Measurements from ENCODE around the gene CERT1.

The CERT1 gene

GRCh38 chr5:75362474-75362975 lies 148.9 kb downstream of the CERT1 start:
- no peaks in the 10 kb centered on the region for H3K9me3 Mint-ChIP-seq
- H3K27me3 Mint-ChIP-seq, result no peaks in the 10 kb centered on the region
- peaks cover 61% of the 10 kb centered on the region for H3K36me3 Mint-ChIP-seq (ENCODE audit: low read depth)
- no peak overlapping the region for H3K27ac Mint-ChIP-seq
- H3K4me3 Mint-ChIP-seq, result no peak overlapping the region
- intact Hi-C loops (cut with micrococcal nuclease), result no loop called here
- no peaks in the 10 kb centered on the region for H3K4me1 Mint-ChIP-seq (ENCODE audit: low read depth)

- Mint-ChIP-seq H3K9me3 (no peaks in the 10 kb centered on the region), H3K27ac (no peak overlapping the region), H3K36me3 (ENCODE audit: low read depth) (peaks cover 73% of the 10 kb centered on the region), H3K4me1 (ENCODE audit: low read depth) (no peaks in the 10 kb centered on the region), H3K4me3 (no peak overlapping the region), H3K27me3 (no peaks in the 10 kb centered on the region)
- intact Hi-C loops (cut with micrococcal nuclease), result no loop called here
Measured at GRCh38 chr5:75361310-75361709, 150.1 kb downstream of the CERT1 start.

DNA sequence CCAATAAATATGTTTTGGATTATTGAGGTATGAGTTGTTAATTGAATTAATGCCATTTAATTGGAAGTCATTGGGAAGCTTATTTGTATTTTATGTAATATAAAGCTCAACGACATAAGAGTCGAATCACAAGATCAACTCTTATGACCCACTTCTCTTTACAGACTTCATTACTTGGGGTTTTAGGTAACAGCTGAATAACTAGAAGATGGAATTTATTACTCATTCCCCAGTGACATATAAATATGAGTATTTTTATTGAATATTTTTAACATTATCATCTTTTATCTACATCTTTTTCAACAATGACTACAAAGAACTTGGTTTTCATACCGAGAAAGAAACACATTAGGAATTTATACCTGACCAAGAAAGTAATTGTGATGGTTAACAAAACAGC lies 153.3 kb downstream of the CERT1 start:
- H3K27ac Mint-ChIP-seq, result no peak overlapping the region
- intact Hi-C loops (cut with micrococcal nuclease), result no loop called here
- H3K4me3 Mint-ChIP-seq, result no peak overlapping the region
- H3K4me1 Mint-ChIP-seq (ENCODE audit: low read depth), result no peaks in the 10 kb centered on the region
- peaks cover 92% of the 10 kb centered on the region for H3K36me3 Mint-ChIP-seq (ENCODE audit: low read depth)
- H3K9me3 Mint-ChIP-seq, result no peaks in the 10 kb centered on the region
- no peaks in the 10 kb centered on the region for H3K27me3 Mint-ChIP-seq

DNA sequence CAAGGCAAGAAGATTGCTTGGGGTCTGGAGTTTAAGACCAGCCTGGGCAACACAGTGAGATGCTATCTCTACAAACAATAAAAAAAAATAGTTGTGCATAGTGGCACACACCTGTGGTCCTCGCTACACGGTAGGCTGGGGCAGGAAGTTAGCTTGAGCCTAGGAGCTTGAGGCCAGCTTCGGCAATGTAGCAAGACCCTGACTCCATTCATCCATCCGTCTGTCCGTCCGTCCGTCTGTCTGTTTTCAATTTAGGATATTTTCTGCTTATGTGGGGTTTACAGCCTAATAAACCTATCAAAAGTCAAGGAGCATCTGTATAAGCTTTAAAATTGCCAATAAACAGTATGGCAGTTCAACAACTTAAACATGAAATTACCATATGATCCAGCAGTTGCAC lies 154.7 kb downstream of the CERT1 start:
- Mint-ChIP-seq H3K27me3 (no peaks in the 10 kb centered on the region), H3K27ac (no peak overlapping the region), H3K4me1 (ENCODE audit: low read depth) (no peaks in the 10 kb centered on the region), H3K36me3 (ENCODE audit: low read depth) (peaks cover 89% of the 10 kb centered on the region), H3K9me3 (no peaks in the 10 kb centered on the region), H3K4me3 (no peak overlapping the region)
- intact Hi-C loops (cut with micrococcal nuclease), result no loop called here

DNA sequence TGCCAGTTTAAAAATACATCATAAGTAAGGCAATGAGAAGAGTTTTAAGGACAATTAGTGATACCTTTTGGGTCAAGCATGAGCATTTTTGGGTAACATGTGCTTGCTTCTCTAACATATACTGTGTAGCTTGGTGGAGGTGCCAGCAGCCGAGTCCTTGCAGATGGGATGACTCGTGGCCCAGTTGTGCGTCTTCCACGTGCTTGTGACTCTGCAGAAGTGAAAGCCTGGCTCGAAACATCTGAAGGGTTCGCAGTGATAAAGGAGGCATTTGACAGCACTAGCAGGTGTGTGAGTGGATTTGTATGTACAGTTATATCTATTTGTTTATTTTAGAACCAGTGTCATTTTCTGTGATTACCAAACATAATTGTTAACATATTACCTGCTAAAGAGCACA lies 156.2 kb downstream of the CERT1 start:
- no peaks in the 10 kb centered on the region for H3K27me3 Mint-ChIP-seq
- H3K27ac Mint-ChIP-seq, result no peak overlapping the region
- no peaks in the 10 kb centered on the region for H3K9me3 Mint-ChIP-seq
- intact Hi-C loops (cut with micrococcal nuclease), result no loop called here
- no peak overlapping the region for H3K4me3 Mint-ChIP-seq
- peaks cover 92% of the 10 kb centered on the region for H3K36me3 Mint-ChIP-seq (ENCODE audit: low read depth)
- no peaks in the 10 kb centered on the region for H3K4me1 Mint-ChIP-seq (ENCODE audit: low read depth)

DNA sequence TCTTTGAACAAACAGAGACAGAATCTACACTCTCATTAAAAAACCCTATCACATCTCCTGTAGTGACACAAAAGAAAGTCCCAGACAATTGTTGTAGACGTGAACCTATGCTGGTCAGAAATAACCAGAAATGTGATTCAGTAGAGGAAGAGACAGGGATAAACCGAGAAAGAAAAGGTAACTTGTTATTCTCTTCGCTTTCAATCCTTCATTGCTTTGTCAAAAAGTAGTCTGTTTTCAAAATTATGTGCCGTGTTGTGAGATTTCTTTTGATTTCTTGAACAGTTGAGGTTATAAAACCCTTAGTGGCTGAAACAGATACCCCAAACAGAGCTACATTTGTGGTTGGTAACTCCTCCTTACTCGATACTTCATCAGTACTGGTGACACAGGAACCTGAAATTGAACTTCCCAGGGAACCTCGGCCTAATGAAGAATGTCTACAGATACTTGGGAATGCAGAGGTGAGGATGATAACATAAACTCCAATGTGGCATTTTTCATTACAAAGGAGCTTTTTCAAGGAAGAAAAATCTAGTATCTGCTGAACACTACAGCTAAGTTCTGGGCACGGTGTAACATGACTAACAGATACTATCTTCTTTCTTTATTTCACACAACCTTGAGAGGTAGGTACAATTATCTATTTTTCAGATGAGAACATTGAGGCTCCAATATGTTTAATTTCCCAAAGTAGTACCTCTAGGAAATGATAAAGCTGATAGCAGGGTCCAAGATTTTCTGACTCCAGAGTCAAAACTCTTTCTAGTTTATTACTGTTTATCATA lies 160.1 kb downstream of the CERT1 start:
- no peak overlapping the region for H3K4me3 Mint-ChIP-seq
- peaks cover 86% of the 10 kb centered on the region for H3K36me3 Mint-ChIP-seq (ENCODE audit: low read depth)
- no peaks in the 10 kb centered on the region for H3K27me3 Mint-ChIP-seq
- H3K27ac Mint-ChIP-seq, result no peak overlapping the region
- intact Hi-C loops (cut with micrococcal nuclease), result no loop called here
- H3K4me1 Mint-ChIP-seq (ENCODE audit: low read depth), result no peaks in the 10 kb centered on the region
- H3K9me3 Mint-ChIP-seq, result no peaks in the 10 kb centered on the region

DNA sequence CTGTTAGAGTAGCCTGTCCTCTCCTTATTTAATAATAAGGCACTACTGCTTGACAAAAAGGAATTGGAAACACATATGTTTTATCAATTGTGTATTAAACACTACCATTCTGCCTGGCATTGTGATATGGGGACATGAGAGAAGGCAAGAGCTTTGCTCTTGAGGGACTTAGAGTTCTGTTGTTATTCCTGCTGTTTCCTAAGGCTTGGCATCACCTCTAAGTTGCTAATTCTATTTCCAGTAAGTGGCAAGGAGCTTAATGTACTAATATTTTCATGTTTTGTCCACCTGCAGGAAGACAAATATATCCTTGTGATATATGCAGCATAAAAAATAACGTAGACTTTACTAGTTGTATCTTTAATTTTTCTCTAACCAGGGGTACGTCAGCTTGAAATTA lies 161.8 kb downstream of the CERT1 start:
- intact Hi-C loops (cut with micrococcal nuclease), result loop anchor here (5.0 to 10.0 kb wide), 4 partner anchors 33 to 585 kb away; partner anchors contain the start of genes GFM2 and NSA2
- H3K9me3 Mint-ChIP-seq, result no peaks in the 10 kb centered on the region
- peaks cover 87% of the 10 kb centered on the region for H3K36me3 Mint-ChIP-seq (ENCODE audit: low read depth)
- H3K4me1 Mint-ChIP-seq (ENCODE audit: low read depth), result no peaks in the 10 kb centered on the region
- H3K27me3 Mint-ChIP-seq, result no peaks in the 10 kb centered on the region
- H3K27ac Mint-ChIP-seq, result no peak overlapping the region
- no peak overlapping the region for H3K4me3 Mint-ChIP-seq

DNA sequence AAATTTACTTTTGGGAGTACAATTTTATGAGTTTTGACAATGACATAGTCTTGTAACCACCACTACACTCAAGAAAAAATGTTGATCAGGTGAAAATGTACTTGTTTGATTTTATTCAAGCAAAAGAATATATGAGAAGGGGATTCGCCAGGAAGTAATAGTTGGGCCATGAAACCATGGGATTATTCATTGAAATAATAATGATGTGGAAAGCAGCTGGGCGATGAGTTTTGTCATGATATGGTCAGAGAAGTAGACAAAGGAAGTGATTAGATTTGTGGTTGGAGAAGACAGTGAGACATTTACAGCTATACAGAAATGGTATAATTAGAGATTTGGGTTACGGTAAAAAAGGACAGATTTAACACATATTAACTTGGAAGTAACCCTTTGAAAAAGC lies 163.2 kb downstream of the CERT1 start:
- H3K36me3 Mint-ChIP-seq (ENCODE audit: low read depth), result peaks cover 91% of the 10 kb centered on the region
- H3K4me1 Mint-ChIP-seq (ENCODE audit: low read depth), result no peaks in the 10 kb centered on the region
- no peak overlapping the region for H3K27ac Mint-ChIP-seq
- H3K9me3 Mint-ChIP-seq, result no peaks in the 10 kb centered on the region
- intact Hi-C loops (cut with micrococcal nuclease), result loop anchor here (5.0 to 10.0 kb wide), 4 partner anchors 34 to 583 kb away; partner anchors contain the start of genes GFM2 and NSA2
- H3K4me3 Mint-ChIP-seq, result no peak overlapping the region
- H3K27me3 Mint-ChIP-seq, result no peaks in the 10 kb centered on the region

- H3K4me1 Mint-ChIP-seq (ENCODE audit: low read depth), result peaks cover 36% of the 10 kb centered on the region
- H3K4me3 Mint-ChIP-seq, result no peak overlapping the region
- H3K36me3 Mint-ChIP-seq (ENCODE audit: low read depth), result peaks cover 66% of the 10 kb centered on the region
- no peaks in the 10 kb centered on the region for H3K9me3 Mint-ChIP-seq
- no peaks in the 10 kb centered on the region for H3K27me3 Mint-ChIP-seq
- no peak overlapping the region for H3K27ac Mint-ChIP-seq
- intact Hi-C loops (cut with micrococcal nuclease), result loop anchor here (10.0 kb wide), 3 partner anchors 232 to 578 kb away; partner anchors contain the start of genes GFM2 and NSA2
Measured at GRCh38 chr5:75342836-75343235, 168.6 kb downstream of the CERT1 start.

- Mint-ChIP-seq H3K36me3 (ENCODE audit: low read depth) (peaks cover 57% of the 10 kb centered on the region), H3K27ac (no peak overlapping the region), H3K4me3 (no peak overlapping the region), H3K9me3 (no peaks in the 10 kb centered on the region), H3K4me1 (ENCODE audit: low read depth) (peaks cover 40% of the 10 kb centered on the region), H3K27me3 (no peaks in the 10 kb centered on the region)
- intact Hi-C loops (cut with micrococcal nuclease), result loop anchor here (10.0 kb wide), 3 partner anchors 233 to 577 kb away; partner anchors contain the start of genes GFM2 and NSA2
Measured at GRCh38 chr5:75341934-75342333, 169.5 kb downstream of the CERT1 start.

DNA sequence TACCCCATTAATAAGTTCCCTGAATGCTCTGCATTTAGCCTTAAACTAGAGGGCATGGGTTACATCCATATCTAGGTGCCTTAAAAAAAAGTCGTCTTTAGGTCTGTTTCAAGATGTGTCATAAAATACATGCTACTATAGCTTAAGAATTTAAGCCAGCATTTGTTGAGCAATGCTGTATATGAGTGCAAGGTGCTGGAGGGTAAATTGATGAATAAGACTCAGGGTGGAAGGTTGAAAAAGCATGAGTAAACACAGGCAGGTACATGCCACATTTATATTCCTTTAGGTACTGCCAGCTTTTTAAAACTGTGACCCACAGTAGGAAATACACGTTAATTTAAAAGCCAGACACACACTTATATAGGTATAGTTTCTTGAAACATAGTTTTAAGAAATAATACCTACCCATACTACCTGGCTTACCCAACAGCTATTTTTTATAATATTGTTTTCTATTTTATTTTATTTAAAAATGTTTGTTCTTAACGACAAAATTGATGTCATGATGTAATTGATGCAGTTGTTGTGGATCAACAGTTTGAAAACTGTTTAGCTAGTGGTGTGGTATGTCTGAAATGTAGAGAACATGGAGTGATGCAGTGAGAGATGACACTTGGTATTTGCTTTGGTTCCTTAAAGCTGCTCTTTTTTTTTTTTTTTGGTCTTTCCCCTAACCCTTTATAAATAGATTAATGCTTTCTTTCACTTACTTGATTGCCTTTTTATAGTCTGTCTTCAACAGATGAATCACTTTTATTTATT lies 170.5 kb downstream of the CERT1 start:
- Mint-ChIP-seq H3K4me3 (no peak overlapping the region), H3K27me3 (no peaks in the 10 kb centered on the region), H3K9me3 (no peaks in the 10 kb centered on the region), H3K27ac (no peak overlapping the region), H3K36me3 (ENCODE audit: low read depth) (peaks cover 47% of the 10 kb centered on the region), H3K4me1 (ENCODE audit: low read depth) (peaks cover 40% of the 10 kb centered on the region)
- intact Hi-C loops (cut with micrococcal nuclease), result loop anchor here (10.0 kb wide), 3 partner anchors 234 to 576 kb away; partner anchors contain the start of genes GFM2 and NSA2

DNA sequence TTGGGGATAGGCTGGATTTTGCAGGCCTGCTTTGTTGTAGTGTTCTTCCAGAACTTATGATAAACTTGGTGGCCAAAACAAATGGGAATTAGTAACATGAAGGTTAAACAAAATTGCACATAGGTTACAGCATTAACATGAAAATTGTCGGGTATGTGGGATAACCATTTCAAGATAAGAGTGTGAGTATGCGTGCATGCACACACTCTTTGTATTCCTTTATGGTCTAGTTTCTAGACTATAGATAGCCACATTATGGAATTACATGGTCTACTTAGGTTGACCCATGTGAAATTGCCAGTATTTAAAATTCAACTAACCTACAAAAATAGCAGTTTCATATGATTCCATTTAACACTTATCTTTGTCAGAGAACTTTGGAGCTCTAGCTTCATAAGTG lies 173.0 kb downstream of the CERT1 start:
- H3K36me3 Mint-ChIP-seq (ENCODE audit: low read depth), result peaks cover 22% of the 10 kb centered on the region
- H3K27ac Mint-ChIP-seq, result no peak overlapping the region

GRCh38 chr5:75337366-75338021 lies 173.9 kb downstream of the CERT1 start:
- Mint-ChIP-seq H3K27ac (no peak overlapping the region), H3K9me3 (peaks cover 9% of the 10 kb centered on the region), H3K4me1 (ENCODE audit: low read depth) (peaks cover 40% of the 10 kb centered on the region), H3K27me3 (no peaks in the 10 kb centered on the region), H3K36me3 (ENCODE audit: low read depth) (peaks cover 16% of the 10 kb centered on the region), H3K4me3 (no peak overlapping the region)
- intact Hi-C loops (cut with micrococcal nuclease), result loop anchor here (2.0 to 5.0 kb wide), 2 partner anchors 19 to 175 kb away; partner anchors contain the start of genes CERT1 and POLK

More for the DNA sequence above, 173.0 kb downstream of the CERT1 start:
- H3K9me3 Mint-ChIP-seq, result peaks cover 9% of the 10 kb centered on the region
- intact Hi-C loops (cut with micrococcal nuclease), result loop anchor here (5.0 kb wide), 1 partner anchor 174 kb away; the partner anchor contains the start of genes CERT1 and POLK
- H3K4me3 Mint-ChIP-seq, result peak overlapping the region; percentile 31
- H3K27me3 Mint-ChIP-seq, result no peaks in the 10 kb centered on the region
- peaks cover 40% of the 10 kb centered on the region for H3K4me1 Mint-ChIP-seq (ENCODE audit: low read depth)

All from dendritic cell treated with granulocyte-macrophage colony-stimulating factor and Interleukin-4, amounts not matched to agents 40 ng/mL and 50 ng/mL, for 4 days (primary cell).